Prostate gland (tissue), 2 donors: ENCODE data around the gene CARS1.

Experiments
- CTCF ChIP-seq, 4 experiments: fragments of 200-600 bp in 2 of 4; fragments of 450-650 bp in 2 of 4; sonication (generic) in 2 of 4; IDR thresholded peaks; 1 replicate in 3 of 4; 2 replicates in 1 of 4; pipeline ENCODE4 v1.5.1; 2016 to 2019; ENCODE audit warnings: antibody characterized with exemption in 4 of 4, mild to moderate bottlenecking in 2 of 4, moderate library complexity in 2 of 4
- POLR2A ChIP-seq: fragments of 450-650 bp; IDR thresholded peaks from one replicate; pipeline ENCODE4 v1.6.1; 2016; ENCODE audit warnings: antibody characterized with exemption, mild to moderate bottlenecking
- POLR2AphosphoS5 ChIP-seq: sonication (generic); formaldehyde crosslinking; IDR thresholded peaks from one replicate; pipeline ENCODE4 v1.6.1; 2017; ENCODE audit warnings: antibody characterized with exemption

DNA sequence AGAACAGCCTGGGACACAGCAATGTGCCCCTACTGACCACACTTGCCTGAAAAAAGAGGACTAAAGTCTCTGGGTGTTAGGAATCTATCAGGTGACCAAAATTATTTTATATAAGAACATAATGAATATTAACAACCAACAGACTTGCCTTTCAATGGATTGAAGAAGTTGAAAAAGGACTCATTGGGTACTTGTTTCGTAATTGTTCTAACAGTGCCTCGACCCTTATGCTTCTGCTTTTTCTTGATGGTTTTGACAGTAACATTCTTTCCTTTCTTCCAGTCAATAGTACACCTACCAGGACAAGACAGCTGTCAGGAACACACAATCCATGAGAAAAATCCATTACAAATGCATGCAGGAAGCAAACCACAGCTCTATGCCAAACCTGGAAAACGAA lies 99.0 kb downstream of the CARS1 start:
- TF ChIP-seq POLR2A, result no peak
- TF ChIP-seq CTCF (IDR thresholded peaks at IDR 0.05), result no peak
- TF ChIP-seq POLR2AphosphoS5, result no peak
